KG1 (cell line): ENCODE data around the gene EFCAB3.
"Not testable (repeated sequence)": the region's sequence is repeated elsewhere in the genome, so short reads cannot be mapped to it uniquely, and the experiment has no call there.

Experiments
- DNase-seq: peaks from one replicate; lab custom pipeline; 2025; lab: John Stamatoyannopoulos, UW

EFCAB3 gene

DNA sequence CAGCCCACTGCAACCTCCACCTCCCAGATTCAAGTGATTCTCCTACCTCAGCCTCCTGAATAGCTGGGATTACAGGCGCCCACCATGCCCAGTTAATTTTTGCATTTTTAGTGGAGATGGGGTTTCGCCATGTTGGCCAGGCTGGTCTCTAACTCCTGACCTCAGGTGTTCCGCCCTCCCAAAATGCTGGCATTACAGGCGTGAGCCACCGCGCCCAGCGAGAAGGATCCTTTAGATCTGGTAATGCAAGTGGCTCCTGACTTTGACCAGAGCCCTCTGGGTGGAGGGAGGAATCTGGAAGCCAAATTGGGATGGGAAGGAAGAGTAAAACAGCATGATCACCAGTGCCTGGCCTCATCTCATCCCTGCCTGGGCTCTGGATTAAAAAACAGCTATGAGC, 84.9 kb downstream of the EFCAB3 start:
- not testable (repeated sequence) for DNase-seq
